ENCODE measurements around the gene CDH22. TPM values are rescaled to one million over a fixed set of nuclear protein-coding genes. Genes with fewer than 3 reads are reported as not detected.

The CDH22 gene
- total RNA-seq, 1 donor = not detected

GRCh38 chr20:46137816-46138215, 170.5 kb downstream of the CDH22 start:
- Histone ChIP-seq H3K27me3 (ENCODE audit: insufficient read depth, low read length) (peaks cover 3% of the 10 kb centered on the region), H3K9me3 (ENCODE audit: low read depth, low read length) (no peaks in the 10 kb centered on the region), H3K4me1 (ENCODE audit: insufficient read depth, low read length) (no peaks in the 10 kb centered on the region), H3K4me3 (ENCODE audit: low read length) (no peak overlapping the region)

GRCh38 chr20:46135856-46136633, 172.3 kb downstream of the CDH22 start:
- Histone ChIP-seq H3K4me1 (ENCODE audit: insufficient read depth, low read length) (no peaks in the 10 kb centered on the region), H3K27me3 (ENCODE audit: insufficient read depth, low read length) (peaks cover 2% of the 10 kb centered on the region), H3K4me3 (ENCODE audit: low read length) (no peak overlapping the region), H3K9me3 (ENCODE audit: low read depth, low read length) (no peaks in the 10 kb centered on the region)

DNA sequence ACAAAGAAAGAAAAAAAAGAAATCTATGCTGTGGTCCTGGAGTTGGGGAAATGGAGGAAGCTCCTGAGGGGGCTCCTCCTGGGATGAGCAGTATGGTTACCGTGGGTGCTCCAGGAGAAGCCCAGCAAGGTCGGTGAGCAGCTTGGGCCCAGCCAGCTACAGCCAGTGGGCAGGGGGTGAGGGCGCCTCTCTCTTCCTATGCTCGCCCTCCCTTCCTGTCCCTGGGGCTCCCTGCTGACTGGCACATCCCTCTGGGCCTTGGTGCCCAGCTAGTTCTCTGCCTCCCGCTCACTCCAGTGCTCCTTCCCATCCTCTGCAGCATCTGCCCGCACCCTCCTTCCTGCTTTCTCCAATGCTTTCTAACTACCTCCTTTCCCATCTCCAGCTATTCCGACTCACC, 173.6 kb downstream of the CDH22 start:
- Histone ChIP-seq H3K4me1 (ENCODE audit: insufficient read depth, low read length) (no peaks in the 10 kb centered on the region), H3K27me3 (ENCODE audit: insufficient read depth, low read length) (peaks cover 2% of the 10 kb centered on the region), H3K9me3 (ENCODE audit: low read depth, low read length) (no peaks in the 10 kb centered on the region), H3K4me3 (ENCODE audit: low read length) (no peak overlapping the region)

- Histone ChIP-seq H3K9me3 (ENCODE audit: low read depth, low read length) (no peaks in the 10 kb centered on the region), H3K4me1 (ENCODE audit: insufficient read depth, low read length) (no peaks in the 10 kb centered on the region), H3K4me3 (ENCODE audit: low read length) (no peak overlapping the region), H3K27me3 (ENCODE audit: insufficient read depth, low read length) (peaks cover 2% of the 10 kb centered on the region)
Measured at GRCh38 chr20:46133886-46134654, 174.2 kb downstream of the CDH22 start.

GRCh38 chr20:46132705-46133120, 175.6 kb downstream of the CDH22 start:
- no peaks in the 10 kb centered on the region for H3K9me3 ChIP-seq (ENCODE audit: low read depth, low read length)
- no peaks in the 10 kb centered on the region for H3K4me1 ChIP-seq (ENCODE audit: insufficient read depth, low read length)
- no peak overlapping the region for H3K4me3 ChIP-seq (ENCODE audit: low read length)
- H3K27me3 ChIP-seq (ENCODE audit: insufficient read depth, low read length) = peaks cover 2% of the 10 kb centered on the region

GRCh38 chr20:46131396-46131795, 176.9 kb downstream of the CDH22 start:
- Histone ChIP-seq H3K27me3 (ENCODE audit: insufficient read depth, low read length) (peaks cover 2% of the 10 kb centered on the region), H3K9me3 (ENCODE audit: low read depth, low read length) (no peaks in the 10 kb centered on the region), H3K4me1 (ENCODE audit: insufficient read depth, low read length) (no peaks in the 10 kb centered on the region), H3K4me3 (ENCODE audit: low read length) (no peak overlapping the region)

- H3K4me1 ChIP-seq (ENCODE audit: insufficient read depth, low read length) = no peaks in the 10 kb centered on the region
- peaks cover 2% of the 10 kb centered on the region for H3K27me3 ChIP-seq (ENCODE audit: insufficient read depth, low read length)
- H3K9me3 ChIP-seq (ENCODE audit: low read depth, low read length) = no peaks in the 10 kb centered on the region
- H3K4me3 ChIP-seq (ENCODE audit: low read length) = no peak overlapping the region
Measured at GRCh38 chr20:46130534-46130933, 177.8 kb downstream of the CDH22 start.

- Histone ChIP-seq H3K9me3 (ENCODE audit: low read depth, low read length) (no peaks in the 10 kb centered on the region), H3K4me1 (ENCODE audit: insufficient read depth, low read length) (no peaks in the 10 kb centered on the region), H3K4me3 (ENCODE audit: low read length) (no peak overlapping the region), H3K27me3 (ENCODE audit: insufficient read depth, low read length) (peaks cover 2% of the 10 kb centered on the region)
Measured at GRCh38 chr20:46129955-46130481, 178.3 kb downstream of the CDH22 start.

DNA sequence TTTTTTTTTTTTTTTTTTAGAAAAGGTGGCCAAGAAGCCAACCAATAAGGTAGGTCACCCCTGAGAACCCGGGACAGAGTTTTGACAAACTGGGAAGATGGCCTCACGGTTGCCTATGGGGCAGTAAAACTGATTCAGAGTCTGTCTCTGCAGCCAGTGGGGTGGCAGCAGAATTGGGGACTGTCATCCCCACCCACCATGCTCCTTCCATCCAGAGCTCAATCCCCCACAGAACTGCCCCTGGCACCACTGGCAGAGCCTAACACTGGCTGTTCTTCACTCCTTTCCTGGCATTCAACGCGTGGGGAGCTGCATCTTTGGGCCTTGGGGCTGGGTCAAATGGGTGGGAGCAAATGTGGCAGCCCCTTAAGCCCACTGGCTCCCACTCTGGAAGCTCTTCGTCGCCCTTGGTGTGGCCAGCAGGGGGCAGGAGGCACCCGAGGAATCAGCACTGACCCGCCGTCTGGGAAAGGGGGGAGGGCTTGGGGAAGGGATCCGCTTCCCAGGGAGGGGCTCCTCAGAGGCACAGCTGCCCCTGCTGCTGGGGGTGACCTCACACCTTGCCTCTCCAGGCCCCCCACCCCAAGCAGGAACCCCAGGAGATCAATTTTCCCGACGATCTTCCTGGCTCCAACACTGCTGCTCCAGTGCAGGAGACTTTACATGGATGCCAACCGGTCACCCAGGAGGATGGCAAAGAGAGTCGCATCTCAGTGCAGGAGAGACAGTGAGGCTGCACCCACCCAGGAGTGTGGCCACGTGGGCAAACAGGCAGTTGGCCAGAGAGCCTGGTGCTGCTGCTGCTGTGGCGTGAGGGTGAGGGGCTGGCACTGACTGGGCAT, 179.8 kb downstream of the CDH22 start:
- H3K9me3 ChIP-seq (ENCODE audit: low read depth, low read length) = no peaks in the 10 kb centered on the region
- peaks cover 2% of the 10 kb centered on the region for H3K27me3 ChIP-seq (ENCODE audit: insufficient read depth, low read length)

GRCh38 chr20:46127396-46128010, 180.8 kb downstream of the CDH22 start:
- H3K9me3 ChIP-seq (ENCODE audit: low read depth, low read length) = no peaks in the 10 kb centered on the region
- peaks cover 3% of the 10 kb centered on the region for H3K4me1 ChIP-seq (ENCODE audit: insufficient read depth, low read length)

More for the DNA sequence above, 179.8 kb downstream of the CDH22 start:
- H3K4me3 ChIP-seq (ENCODE audit: low read length) = no peak overlapping the region
- H3K4me1 ChIP-seq (ENCODE audit: insufficient read depth, low read length) = no peaks in the 10 kb centered on the region

DNA sequence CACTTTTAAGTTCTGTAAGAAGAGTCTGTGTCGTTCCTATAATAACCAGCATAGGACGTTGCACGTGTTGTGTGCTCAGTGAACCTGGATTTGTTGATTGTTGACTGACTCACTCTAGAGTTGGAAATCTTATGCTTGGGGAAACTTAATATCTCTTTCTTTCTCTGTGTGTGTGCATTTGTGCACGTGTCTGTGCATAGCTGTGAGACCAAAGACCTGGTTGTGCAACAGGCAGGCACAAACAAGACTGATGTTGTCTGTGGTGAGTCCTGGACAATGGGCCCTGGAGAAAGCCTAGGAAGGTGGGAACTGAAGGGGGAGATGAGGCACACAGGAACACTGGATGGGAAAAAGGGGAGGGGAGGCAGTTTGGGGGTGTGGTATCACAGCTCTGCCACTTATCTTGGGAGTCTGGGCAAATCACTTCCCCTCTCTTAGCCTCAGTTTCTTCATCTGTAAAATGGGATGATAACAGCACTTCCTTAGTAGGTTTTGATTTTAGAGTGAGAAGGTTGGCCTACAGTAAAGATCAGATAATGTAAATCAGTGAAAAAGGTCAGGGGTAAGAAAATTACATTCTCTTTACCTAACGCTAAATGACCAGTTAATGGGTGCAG, 181.8 kb downstream of the CDH22 start:
- Histone ChIP-seq H3K4me1 (ENCODE audit: insufficient read depth, low read length) (peaks cover 13% of the 10 kb centered on the region), H3K27me3 (ENCODE audit: insufficient read depth, low read length) (no peaks in the 10 kb centered on the region), H3K4me3 (ENCODE audit: low read length) (no peak overlapping the region), H3K9me3 (ENCODE audit: low read depth, low read length) (no peaks in the 10 kb centered on the region)

More at GRCh38 chr20:46127396-46128010, 180.8 kb downstream of the CDH22 start:
- H3K27me3 ChIP-seq (ENCODE audit: insufficient read depth, low read length) = peaks cover 2% of the 10 kb centered on the region
- H3K4me3 ChIP-seq (ENCODE audit: low read length) = no peak overlapping the region
